GM21723 (cell line): ENCODE measurements around the gene TNK2.
"Not testable (repeated sequence)": the region's sequence is repeated elsewhere in the genome, so short reads cannot be mapped to it uniquely, and the experiment has no call there.

Experiments
- ATAC-seq: cut with Tn5 transposase; IDR thresholded peaks from one replicate; pipeline ENCODE4 v1.9.1; 2021; ENCODE audit warnings: mild to moderate bottlenecking, moderate library complexity; ENCODE audit not compliant: unreplicated experiment

TNK2 gene

DNA sequence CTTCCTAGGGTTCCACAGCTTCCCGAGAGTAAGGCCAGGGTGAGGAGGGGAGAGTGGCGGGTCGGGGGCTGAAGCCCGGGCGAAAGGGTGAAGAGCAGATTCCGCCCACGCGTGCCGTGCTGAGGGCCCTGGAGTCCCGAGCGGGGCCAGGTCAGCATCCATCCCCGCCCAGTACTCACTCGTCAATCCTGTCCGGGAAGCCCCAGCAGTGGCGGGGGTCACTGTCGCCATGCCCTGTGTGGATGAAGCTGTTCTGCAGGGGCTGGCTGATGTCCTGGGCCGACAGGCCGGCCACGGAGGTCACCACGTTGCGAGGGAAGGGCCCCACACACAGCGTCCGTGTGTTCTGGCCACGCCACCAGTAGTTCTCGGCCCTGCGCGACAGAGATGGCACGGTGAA, 36.3 kb downstream of the TNK2 start:
- ATAC-seq, result no peak

DNA sequence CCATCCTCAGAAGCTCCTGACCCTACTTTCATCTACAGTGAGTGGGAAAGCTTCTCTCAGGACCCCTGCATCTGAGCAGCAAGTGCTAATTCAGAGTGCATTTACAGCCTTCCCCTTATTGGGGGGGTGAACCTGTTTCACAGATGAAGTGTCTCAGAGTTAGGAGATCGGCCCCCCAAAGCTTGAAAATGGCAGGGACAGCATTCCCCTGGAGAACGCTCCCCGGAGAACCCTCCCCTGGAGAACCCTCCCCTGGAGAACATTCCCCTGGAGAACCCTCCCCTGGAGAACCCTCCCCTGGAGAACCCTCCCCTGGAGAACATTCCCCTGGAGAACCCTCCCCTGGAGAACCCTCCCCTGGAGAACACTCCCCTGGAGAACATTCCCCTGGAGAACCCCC, 36.7 kb downstream of the TNK2 start:
- not testable (repeated sequence) for ATAC-seq

DNA sequence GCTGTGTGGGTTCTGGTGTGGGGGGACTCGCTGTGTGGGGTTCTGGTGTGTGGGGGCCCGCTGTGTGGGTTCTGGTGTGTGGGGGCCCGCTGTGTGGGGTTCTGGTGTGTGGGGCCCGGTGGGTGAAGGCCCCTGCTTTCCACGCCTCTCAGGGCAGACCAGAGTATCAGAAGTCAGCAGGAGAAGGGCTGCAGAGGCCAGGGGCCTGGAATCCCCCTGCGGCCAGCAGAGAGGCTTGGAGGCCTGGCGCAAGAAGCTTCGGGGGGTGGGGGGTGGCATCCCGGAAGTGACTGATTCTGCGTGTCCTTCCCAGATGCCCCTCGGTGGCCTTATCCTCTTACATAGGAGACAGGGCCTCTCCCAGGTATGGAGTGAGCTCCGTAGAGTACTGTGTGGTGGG, 37.4 kb downstream of the TNK2 start:
- ATAC-seq, result no peak

DNA sequence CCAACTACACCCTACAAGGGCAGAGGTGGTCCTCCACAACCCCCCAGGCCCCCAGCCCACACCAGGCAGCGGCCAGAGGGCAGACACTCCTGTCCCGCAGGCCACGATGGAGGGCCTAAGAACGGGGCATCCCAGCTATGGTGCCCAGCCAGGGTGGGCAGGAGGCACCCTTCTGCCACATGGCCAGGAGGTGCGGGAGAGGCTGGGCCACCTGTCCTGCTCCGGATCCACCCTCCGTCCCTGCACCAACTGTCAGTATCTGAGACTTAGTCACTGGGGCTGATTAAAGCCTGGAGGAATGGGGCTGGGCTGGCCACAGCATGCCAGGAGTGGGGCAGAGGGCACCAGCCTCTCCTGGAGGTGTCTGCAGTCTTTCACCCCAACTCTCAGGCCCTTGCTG, 37.9 kb downstream of the TNK2 start:
- ATAC-seq, result no peak

DNA sequence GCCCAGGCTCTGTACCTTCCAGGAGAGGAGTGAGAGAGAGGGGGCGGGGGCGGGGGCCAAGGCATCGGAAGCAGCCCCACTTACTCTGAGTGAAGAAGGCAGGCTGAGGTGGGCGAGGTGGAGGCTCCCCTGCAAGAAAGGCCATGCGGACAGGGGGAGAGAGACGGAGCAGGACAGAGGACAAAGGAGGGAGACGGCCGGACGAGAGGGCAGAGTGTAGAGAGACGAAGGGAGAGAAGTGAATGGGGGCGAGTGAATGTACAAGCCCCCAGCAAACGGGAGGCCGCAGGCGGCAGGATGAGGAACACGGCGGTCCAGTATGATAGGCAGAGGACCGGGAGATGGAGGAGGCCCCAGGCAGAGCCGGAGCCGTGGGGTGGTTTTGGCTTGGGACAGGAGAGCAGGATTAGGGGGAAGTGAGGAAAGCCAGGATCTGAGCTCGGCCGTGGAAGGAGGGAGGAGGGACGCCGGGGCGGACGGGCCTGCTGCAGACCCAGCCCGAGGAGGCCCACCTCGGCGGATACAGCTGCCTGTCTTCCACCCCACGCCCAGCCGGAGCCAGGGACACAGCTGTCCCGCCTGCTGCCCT, 38.8 kb downstream of the TNK2 start:
- ATAC-seq, result no peak

DNA sequence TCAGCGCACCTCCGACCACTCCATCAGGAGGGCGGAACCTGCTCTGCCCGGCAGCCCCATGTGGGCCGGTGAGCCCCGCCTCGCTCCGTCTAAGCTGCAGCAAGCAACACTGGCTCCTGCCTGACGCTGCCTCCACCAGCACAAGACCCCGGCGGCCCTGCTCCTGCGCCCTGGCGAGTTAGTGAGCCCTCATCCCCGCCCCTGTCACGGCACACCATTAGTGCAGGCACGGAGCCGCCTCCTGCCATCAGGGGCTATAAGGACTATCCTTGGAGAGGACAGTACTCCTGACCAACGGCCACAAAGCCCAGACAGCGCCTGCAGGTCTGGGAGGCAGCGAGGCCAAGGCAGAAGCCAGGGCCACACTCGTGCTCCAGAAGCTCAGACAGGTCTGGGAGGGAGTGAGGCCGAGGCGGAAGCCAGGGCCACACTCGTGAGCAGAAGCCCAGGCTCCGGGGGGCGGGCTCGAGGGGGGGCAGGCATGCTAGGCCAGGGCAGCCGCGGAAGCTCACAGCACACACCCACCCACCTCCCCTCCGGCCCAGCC, 39.4 kb downstream of the TNK2 start:
- ATAC-seq, result no peak

DNA sequence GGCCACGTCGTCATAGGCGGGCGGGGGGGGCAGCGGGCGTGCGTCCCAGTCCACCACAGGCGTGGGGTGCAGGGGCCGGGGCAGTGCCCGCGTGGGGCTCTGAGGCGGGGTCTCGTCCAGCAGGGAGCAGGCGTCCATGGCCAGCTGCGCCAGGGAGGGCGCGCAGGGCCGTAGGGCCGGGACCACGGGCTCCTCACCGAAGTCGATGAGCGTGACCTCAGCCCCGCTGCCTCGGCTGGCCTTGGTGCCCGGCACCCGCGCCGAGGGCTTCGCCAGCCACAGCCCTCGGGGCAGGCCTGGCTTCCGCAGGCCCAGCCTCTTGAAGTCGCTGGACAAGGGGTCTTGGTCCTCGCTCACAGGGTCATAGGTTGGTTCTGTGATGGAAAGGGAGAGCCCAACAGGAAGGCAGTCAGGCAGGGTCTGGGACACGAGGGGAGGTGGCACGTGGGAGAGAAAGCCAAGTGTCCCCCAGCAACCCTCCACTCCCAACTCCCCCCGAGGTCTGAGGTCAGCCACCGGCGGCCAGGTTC, 40.0 kb downstream of the TNK2 start:
- no peak for ATAC-seq

DNA sequence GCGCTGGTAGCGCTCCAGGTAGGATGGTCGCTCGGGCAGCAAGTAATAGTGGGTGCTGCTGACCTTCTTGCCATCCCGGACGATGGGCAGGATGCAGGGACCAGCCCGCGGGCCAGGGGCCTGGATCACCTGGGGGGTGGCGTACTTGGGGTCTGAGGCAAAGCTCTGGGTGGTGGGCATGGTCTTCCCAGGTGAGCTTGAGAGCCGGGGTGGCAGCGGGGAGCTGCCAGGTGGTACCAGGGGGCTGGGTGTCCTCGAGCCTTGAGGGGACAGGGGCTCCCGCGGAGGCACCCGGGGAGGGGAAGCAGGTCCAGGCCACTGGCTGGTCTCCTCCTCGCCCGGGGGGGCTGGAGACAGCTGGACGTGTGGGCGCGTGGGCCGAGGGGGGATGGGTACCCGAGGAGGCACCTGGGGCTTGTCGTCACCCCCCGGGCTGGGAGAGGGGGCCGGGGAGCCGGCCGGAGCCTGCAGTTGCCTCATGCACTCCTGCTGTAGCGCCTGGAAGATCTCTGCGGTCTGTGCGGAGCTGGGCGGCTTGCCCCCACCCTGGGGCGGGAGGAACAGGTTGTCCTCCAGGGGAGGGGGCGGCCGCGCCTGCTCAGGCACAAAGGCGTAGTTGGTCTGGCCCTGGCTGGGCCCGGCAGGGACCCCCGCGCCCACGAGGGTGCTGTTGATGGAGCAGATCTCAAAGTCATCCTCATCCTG, 40.6 kb downstream of the TNK2 start:
- no peak for ATAC-seq

DNA sequence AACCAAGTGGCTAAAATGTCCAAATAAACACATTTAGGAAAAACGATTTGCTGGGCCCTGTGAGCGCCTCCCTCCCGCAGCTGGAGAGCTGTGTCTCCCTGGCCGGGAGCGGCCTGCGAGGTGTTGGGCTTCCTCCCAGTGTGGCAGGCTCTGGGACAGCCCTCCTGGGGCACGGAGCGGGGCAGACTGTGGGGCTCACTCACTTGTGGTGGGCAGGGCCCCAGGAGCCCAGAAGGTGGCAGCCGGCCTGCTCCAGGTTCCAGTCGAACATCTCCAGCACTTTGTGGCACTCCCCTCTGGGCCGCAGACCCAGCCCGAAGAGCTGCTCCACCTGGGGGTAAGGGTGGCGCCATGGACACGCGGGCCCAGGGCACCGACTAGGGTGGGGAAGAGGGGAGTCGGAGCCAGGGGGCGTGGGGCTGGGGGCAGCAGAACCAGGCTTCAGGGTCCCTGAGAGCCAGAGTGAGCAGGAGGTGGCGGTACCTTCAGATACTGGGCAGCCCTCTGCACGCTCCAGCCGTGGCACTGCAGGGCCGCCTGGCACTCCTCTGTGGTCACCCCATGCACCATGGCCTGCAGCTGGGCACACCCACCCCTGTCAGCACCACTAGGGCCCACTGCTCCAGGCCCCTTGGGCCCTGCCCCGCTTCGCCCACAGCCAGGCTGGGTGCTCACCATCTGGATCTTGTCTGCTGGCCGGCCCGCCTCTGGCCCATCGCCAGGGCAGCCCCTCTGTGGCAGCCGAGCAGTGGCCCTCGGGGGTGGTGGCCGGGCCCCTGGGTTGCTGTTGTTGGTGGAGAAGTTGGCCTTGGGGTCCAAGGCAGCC, 41.5 kb downstream of the TNK2 start:
- no peak for ATAC-seq

DNA sequence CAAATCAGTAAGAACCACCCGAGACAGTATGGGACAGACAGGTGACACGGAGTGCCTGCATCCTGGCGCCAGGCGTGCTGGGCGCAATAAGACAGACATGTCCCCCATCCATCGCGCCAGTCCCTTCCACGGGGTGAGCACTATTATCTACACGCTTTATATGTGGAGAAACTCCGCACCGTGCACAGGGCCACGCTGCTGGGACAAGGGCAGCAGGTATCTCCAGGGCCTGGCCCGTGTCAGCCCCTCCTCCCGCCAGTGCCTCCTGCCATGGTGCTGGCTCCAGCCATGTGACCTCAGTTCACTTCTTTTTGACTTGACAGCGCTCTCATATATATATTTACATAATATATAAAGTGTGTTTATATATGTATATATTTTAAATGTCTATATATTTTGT, 42.6 kb downstream of the TNK2 start:
- ATAC-seq, result no peak

DNA sequence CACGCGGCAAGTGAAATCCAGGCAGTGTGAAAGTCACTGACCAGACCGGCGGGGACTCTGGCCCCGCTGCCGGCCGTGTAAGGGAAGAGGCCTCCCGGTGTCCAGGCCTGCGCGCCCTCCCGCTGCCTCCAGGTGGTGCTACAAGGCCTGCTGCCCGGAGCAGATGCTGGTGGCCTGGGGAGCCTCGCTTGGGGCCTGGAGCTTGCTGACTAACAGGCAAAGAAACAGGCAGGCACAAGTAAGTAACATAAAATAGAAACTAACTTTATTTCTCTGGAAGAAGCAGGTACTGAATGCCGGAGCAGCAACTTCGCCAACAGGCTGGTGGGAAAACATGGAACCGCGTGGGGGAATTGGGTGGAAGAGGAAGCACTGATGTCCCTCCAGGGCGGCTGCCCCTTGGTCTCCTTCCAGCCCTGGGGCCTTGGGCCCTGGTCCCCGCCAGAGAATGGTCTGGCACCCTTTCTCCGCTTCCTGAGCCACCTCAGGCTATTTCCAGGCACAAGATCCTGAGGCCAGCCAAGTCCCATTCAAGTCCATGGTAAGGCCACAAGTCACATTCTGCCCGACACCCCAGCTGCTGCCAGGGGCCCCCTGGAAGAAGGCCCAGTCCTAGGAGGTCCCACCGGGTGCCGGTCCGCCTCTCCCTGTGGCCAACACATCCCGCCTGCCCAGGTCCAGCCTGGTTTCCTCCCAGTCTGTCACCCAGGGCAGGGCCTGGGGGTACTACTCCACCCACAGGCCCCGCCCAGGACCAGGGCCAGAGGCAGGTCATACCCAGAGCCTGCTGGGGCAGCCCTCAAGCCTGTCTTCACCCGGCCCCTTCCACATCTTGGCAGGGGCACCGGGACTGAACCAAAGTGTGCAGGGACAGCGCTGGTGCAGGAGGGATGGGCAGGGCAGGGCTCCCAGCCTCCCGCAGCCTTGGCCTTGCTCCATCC, 45.0 kb downstream of the TNK2 start:
- no peak for ATAC-seq

DNA sequence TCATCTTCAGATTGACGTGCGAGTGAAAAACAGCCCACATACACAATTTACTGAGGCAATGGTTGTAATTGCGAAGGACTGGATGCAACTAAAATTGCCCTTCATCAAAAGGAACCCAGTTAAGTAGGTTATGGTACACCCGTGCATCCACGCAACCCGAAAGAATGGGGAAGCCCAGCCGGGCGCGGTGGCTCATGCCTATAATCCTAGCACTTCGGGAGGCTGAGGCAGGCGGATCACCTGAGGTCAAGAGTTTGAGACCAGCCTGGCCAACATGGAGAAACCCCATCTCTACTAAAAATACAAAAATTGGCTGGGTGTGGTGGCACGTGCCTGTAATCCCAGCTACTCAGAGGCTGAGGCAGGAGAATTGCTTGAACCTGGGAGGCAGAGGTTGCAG, 46.0 kb downstream of the TNK2 start:
- ATAC-seq, result not testable (repeated sequence)

DNA sequence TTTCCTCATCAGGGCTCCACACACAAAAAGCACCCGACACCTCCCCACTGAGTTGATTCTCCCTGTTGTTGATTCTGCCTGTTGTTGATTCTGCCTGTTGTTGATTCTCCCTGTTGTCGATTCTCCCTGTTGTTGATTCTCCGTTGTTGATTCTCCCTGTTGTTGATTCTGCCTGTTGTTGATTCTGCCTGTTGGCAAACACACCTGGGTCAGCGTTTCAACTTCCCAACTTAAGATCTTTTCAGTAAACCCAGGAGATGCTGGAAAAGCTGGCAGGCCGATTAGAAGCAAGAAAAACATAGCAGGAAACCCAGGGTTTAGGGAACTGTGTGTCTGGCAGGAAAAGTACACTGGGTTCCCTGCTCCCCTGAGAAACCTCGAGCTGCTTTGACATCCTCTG, 47.9 kb downstream of the TNK2 start:
- no peak for ATAC-seq

DNA sequence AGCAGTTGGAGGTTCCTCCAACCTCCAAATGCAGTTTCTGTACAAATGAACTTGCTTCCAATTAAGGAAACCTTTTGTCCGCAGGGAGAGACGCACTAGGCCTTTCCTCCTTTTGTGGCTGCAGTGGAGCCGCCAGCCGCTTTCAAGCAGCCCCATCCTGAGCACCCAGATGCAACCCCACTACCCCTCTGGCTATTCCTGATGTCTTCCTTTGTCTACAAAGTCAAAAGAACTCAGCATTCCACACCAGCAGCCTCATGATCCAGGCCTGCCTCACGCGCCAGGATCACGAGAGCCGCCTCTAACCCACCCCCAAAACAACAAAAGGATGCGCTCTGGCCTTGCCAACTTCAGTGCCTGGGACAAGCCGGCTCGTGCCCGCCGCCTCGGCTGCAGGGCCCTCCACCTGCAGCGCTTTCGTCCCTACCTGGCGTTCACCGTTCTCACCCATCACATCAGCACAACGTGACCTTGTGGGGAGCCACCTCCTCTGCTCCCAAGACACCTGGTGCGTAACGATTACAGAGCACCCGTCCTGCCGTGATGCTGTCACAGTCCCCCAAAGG, 48.4 kb downstream of the TNK2 start:
- ATAC-seq, result no peak

DNA sequence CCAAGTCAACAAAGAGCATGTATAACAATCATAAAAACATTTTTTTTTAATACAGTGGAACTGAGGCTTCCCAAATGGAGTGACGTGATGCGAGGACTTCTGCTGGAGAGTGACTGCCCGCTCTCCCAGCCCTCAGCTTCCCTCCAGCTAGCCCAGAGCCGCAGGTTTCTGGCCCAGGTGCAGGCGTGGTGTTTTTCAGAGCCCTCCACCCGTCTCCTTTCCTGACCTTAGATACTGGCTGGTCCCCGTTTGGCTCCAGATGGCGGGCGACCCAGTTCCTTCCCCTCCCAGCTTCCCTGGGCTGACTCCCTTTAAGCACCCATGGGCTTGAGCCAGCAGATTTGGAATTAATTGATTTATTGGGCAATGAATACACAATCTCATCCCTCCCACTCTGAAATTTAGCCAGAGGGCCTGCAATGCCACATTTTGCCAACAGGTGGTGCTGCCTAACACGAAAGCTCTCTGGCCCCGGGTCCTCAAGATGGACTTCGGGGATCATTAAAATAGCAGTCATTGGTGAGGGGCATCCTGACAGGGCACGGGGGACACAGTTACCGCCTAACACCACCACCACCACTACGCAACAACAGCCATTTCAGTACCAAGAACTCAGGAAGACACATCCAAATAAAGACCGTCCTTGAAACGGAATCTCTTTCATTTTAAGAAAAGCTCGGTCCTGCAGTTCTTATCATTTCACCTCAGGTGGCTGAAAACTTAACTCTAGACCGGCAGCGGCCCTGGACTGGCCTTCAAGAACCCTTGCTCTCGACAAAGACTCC, 49.1 kb downstream of the TNK2 start:
- ATAC-seq, result no peak

DNA sequence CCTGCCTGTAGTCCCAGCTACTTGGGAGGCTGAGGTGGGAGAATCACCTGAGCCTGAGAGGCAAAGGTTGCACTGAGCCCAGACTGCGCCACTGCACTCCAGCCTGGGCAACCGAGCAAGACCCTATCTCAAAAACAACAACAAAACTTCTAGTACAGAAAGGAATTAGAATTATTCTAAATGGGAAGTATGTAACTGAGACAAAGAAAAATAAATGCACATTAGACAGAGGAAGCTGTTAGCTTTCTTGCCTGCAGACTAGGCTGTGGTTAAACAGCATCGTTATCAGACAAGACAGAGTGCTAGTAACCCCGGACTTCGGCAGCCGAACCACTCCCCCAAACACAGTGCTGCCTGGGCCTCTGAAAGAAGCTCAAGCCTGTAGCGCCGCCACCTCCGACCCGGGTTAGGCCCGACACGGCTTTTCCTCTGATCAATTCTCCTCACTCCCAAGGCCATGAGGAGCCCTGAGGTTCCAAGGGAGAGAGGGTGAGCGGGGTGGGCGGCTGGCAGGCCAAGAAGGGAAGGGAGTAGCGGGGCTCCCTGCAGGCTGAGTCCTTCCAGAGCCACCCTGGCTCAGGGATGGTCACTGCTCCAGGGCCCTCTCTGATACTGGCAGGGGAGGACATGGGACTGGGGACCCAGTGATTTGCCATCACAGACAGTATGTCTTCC, 51.8 kb downstream of the TNK2 start:
- no peak for ATAC-seq

DNA sequence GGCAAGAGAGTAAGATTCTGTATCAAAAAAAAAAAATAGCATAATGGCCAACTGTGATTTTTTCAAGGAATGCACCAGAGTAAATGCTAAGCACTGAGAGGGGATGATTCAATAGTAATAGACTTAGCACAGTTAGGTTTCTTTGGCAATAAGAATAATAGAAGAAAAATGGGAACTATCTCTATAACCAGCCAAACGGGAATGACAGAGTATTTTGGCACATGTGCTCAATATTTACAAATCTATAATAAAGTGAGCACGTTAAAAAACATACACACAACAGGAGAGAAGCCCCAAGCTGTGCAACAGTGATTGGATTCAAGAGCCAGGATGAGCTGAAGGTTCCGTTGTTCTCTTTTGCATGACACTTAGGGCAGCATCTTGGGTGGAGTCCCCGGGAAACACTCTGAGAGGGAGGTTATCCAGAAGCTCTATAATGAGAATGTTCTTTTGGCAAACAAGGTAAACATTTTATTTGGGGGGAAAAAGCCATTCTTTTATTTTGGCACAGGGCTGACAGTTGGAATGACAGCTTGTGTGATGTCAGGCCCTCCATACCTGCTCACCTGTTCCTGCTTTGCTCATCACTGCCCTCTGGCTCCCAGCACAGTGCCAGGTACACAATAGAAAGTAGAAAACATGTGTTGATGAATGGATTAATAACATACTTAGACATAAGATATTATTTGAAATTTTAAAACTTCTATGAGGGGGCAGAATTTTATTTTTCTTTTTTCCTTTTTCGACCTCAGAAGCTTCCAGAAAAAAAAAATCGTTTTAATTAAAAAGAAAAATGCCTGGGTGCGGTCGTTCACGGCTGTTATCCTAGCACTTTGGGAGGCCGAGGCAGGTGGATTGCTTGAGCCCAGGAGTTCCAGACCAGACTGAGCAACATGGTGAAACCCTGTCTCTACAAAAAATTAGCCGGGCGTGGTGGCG, 52.6 kb downstream of the TNK2 start:
- no peak for ATAC-seq
